ENCODE measurements around the gene TCF4. TPM values are rescaled to one million over a fixed set of nuclear protein-coding genes. Genes with fewer than 3 reads are reported as not detected.
A peak's percentile ranks its signal among the peaks of the same experiment; 100 is the strongest.

TCF4 gene
- total RNA-seq, 1 donor from 2014 or later, result 7.2 TPM

- no peak for DNase-seq (ENCODE audit: low read depth)
- no peak for TF ChIP-seq CTCF (conservative IDR thresholded peaks at IDR 0.05; ENCODE audit: low read depth, low read length)
- no peak overlapping the region for H3K4me3 ChIP-seq (ENCODE audit: low read depth, low read length)
Measured at GRCh38 chr18:55287149-55287806, 300.7 kb downstream of the TCF4 start.

GRCh38 chr18:55286257-55286825 is 301.7 kb downstream of the TCF4 start:
- TF ChIP-seq CTCF (conservative IDR thresholded peaks at IDR 0.05; ENCODE audit: low read depth, low read length), result no peak
- no peak for DNase-seq (ENCODE audit: low read depth)

GRCh38 chr18:55284614-55285013 is 303.4 kb downstream of the TCF4 start:
- no peak for DNase-seq (ENCODE audit: low read depth)
- no peak overlapping the region for H3K4me3 ChIP-seq (ENCODE audit: low read depth, low read length)
- TF ChIP-seq CTCF (conservative IDR thresholded peaks at IDR 0.05; ENCODE audit: low read depth, low read length), result no peak

More at GRCh38 chr18:55286257-55286825, 301.7 kb downstream of the TCF4 start:
- no peak overlapping the region for H3K4me3 ChIP-seq (ENCODE audit: low read depth, low read length)

GRCh38 chr18:55283309-55283708 is 304.7 kb downstream of the TCF4 start:
- no peak for DNase-seq (ENCODE audit: low read depth)
- no peak for TF ChIP-seq CTCF (conservative IDR thresholded peaks at IDR 0.05; ENCODE audit: low read depth, low read length)
- H3K4me3 ChIP-seq (ENCODE audit: low read depth, low read length), result no peak overlapping the region

- DNase-seq (ENCODE audit: low read depth), result no peak
- no peak overlapping the region for H3K4me3 ChIP-seq (ENCODE audit: low read depth, low read length)
- TF ChIP-seq CTCF (conservative IDR thresholded peaks at IDR 0.05; ENCODE audit: low read depth, low read length), result no peak
Measured at GRCh38 chr18:55280503-55280902, 307.5 kb downstream of the TCF4 start.

- peak; percentile 47 for TF ChIP-seq CTCF (conservative IDR thresholded peaks at IDR 0.05; ENCODE audit: low read depth, low read length)
- no peak overlapping the region for H3K4me3 ChIP-seq (ENCODE audit: low read depth, low read length)
- peak; percentile 13 for DNase-seq (ENCODE audit: low read depth)
Measured at GRCh38 chr18:55275039-55275901, 312.7 kb downstream of the TCF4 start.

Measured in epithelial cell of proximal tubule (primary cell).